K562 treated with DMSO at 1 percent for 24 hours (cell line): ENCODE results near the gene LAMP1. TPM values are rescaled to one million over a fixed set of nuclear protein-coding genes. Genes with fewer than 3 reads are reported as not detected.

ENCODE experiments used
- total RNA-seq: library from RNA; unstranded; fragments of 300-600 nt; gene quantifications from 2 replicates; pipeline ENCODE4 v1.2.3, GENCODE V29; 2022; ENCODE audit warnings: low read depth; ENCODE audit not compliant: insufficient read depth

Gene LAMP1
- 56.9 and 65.3 TPM in 2 replicates for total RNA-seq

DNA sequence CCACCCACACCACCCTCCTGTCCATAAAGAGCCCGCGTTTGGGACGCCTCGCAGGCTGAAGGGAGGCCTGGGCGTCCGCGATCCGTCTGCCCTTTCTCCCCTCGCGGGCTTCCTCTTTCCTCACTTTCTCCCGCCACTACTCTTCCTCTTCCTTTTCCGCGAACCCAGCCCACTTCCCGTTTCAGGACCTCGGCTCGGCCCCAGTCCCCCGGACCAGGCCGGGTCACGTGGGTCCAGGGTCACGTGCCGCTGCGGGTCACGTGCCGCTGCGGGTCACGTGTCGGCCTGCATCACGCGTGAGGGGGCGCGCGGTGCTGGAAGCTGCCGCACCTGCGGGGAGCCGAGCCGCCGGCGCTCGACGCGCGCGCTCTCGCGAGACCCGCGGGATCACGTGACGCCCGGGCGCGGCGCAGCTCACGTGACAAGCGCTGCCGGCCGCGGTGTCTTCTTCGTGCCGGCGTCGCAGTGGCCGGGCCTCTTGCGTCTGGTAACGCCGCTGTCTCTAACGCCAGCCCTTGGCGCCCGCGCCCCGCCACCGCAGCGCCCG, at the start of gene LAMP1:
TSS of gene LAMP1 (plus strand) at position 417 of the 547 bp plus-strand sequence. CDS start 196 bp downstream, outside the sequence.

Other genes with a start within 250 kb of the LAMP1 start
- gene F7, start 191.4 kb upstream of the LAMP1 start, total RNA-seq: not detected in 2 replicates
- gene F10, start 174.4 kb upstream of the LAMP1 start, total RNA-seq: 0.76 TPM in 1 of 2 replicates, not detected in the other
- gene PROZ, start 138.6 kb upstream of the LAMP1 start, total RNA-seq: 0.19 TPM in 1 of 2 replicates, not detected in the other
- 22.4 and 24.2 TPM in 2 replicates for gene PCID2, start 88.6 kb upstream of the LAMP1 start, total RNA-seq
- gene CUL4A, start 87.6 kb upstream of the LAMP1 start, total RNA-seq: 33.5 and 35.3 TPM in 2 replicates
- gene GRTP1, start 66.9 kb downstream of the LAMP1 start, total RNA-seq: 13.2 and 13.3 TPM in 2 replicates
- 1.1 and 1.4 TPM in 2 replicates for gene ADPRHL1, start 156.2 kb downstream of the LAMP1 start, total RNA-seq
- gene DCUN1D2, start 193.5 kb downstream of the LAMP1 start, total RNA-seq: 6.2 and 10.5 TPM in 2 replicates